Ectodermal cell (in vitro differentiated cells): ENCODE results near the gene HBS1L.
"Not testable (repeated sequence)": the region's sequence is repeated elsewhere in the genome, so short reads cannot be mapped to it uniquely, and the experiment has no call there.

Experiments used
- H3K27ac ChIP-seq: 2 replicates; pipeline ENCODE4 v1.7.0; 2013; ENCODE audit warnings: mild to moderate bottlenecking, low read depth, low read length; ENCODE audit not compliant: insufficient read depth, poor library complexity, severe bottlenecking
- H3K27me3 ChIP-seq: 2 replicates; pipeline ENCODE4 v1.7.0; 2013; ENCODE audit warnings: mild to moderate bottlenecking, low read length; ENCODE audit not compliant: insufficient read depth, control insufficient read depth, poor library complexity, severe bottlenecking
- H3K36me3 ChIP-seq: one replicate; pipeline ENCODE4 v1.7.0; 2013; ENCODE audit warnings: low read length; ENCODE audit not compliant: control insufficient read depth, insufficient read depth
- H3K4me1 ChIP-seq: one replicate; pipeline ENCODE4 v1.7.0; 2013; ENCODE audit warnings: low read length; ENCODE audit not compliant: control insufficient read depth, insufficient read depth
- H3K4me3 ChIP-seq: 2 replicates; pipeline ENCODE4 v1.7.0; 2013; ENCODE audit warnings: low read depth, low read length, control low read depth; ENCODE audit not compliant: insufficient read depth
- H3K9me3 ChIP-seq: 2 replicates; pipeline ENCODE4 v1.7.0; 2013; ENCODE audit warnings: mild to moderate bottlenecking, low read length, moderate library complexity; ENCODE audit not compliant: control insufficient read depth
- WGBS, 2 experiments: methylation state at CpG; one replicate each; pipeline ENCODE4 v1.1.7; 2013; ENCODE audit warnings: missing lambda C conversion rate in 2 of 2; 5-methylcytosine and 5-hydroxymethylcytosine counted together

HBS1L gene

GRCh38 chr6:135060076-135060475 is 5.5 kb upstream of the HBS1L start:
- no peaks in the 10 kb centered on the region for H3K4me1 ChIP-seq
- no peaks in the 10 kb centered on the region for H3K9me3 ChIP-seq
- WGBS, 2 experiments = 84 to 90% methylated on average over 4 of the region's 4 CpGs
- H3K36me3 ChIP-seq = no peaks in the 10 kb centered on the region
- H3K27me3 ChIP-seq = no peaks in the 10 kb centered on the region
- no peak overlapping the region for H3K27ac ChIP-seq
- H3K4me3 ChIP-seq = no peak overlapping the region

DNA sequence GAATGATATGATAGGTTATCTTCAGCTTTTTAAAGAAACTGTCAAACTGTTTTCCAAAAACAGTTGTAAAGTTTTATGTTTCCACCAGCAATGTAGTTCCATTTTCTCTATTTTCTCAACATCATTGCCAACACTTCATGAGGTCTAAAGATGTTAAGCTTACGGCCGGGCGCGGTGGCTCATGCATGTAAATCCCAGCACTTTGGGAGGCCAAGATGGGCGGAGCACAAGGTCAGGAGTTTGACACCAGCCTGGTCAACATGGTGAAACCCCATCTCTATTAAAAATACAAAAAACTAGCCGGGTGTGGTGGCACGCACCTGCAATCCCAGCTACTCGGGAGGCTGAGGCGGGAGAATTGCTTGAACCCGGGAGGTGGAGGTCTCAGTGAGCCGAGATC is 3.7 kb upstream of the HBS1L start:
- 90 to 91% methylated on average over 11 of the region's 11 CpGs for WGBS, 2 experiments
- H3K27me3 ChIP-seq, H3K9me3 ChIP-seq, H3K36me3 ChIP-seq, H3K4me3 ChIP-seq, H3K4me1 ChIP-seq, H3K27ac ChIP-seq: not testable (repeated sequence)

DNA sequence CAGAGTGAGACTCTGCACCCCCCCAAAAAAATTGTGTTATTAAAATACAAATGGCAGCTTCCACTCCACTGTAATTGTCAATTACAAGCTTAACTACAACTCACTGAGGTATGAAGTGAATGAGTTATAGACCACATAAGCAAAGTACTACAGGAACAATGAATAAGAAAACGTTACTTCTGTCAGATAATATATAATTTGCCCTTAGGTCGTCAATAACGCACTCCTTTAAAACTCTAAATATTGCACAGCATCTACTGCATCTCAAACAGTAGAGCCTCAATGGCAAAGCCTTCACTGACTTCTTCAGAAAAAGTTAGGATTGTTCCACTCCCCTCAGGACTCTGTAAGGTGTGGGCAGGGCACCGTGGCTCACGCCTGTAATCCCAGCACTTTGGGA is 2.0 kb upstream of the HBS1L start:
- Histone ChIP-seq H3K36me3 (no peaks in the 10 kb centered on the region), H3K9me3 (no peaks in the 10 kb centered on the region), H3K27ac (no peak overlapping the region), H3K27me3 (no peaks in the 10 kb centered on the region), H3K4me3 (no peak overlapping the region), H3K4me1 (peaks cover 6% of the 10 kb centered on the region)
- 92 to 96% methylated on average over 5 of the region's 5 CpGs for WGBS, 2 experiments

- Histone ChIP-seq H3K9me3 (no peaks in the 10 kb centered on the region), H3K27me3 (no peaks in the 10 kb centered on the region), H3K4me3 (peak overlapping the region; percentile 79), H3K36me3 (peaks cover 5% of the 10 kb centered on the region), H3K4me1 (peaks cover 6% of the 10 kb centered on the region), H3K27ac (no peak overlapping the region)
- 0% methylated on average over 9 of the region's 9 CpGs for WGBS, 2 experiments
These were observed 425 bp downstream of the HBS1L start for GRCh38 chr6:135054226-135054568.

DNA sequence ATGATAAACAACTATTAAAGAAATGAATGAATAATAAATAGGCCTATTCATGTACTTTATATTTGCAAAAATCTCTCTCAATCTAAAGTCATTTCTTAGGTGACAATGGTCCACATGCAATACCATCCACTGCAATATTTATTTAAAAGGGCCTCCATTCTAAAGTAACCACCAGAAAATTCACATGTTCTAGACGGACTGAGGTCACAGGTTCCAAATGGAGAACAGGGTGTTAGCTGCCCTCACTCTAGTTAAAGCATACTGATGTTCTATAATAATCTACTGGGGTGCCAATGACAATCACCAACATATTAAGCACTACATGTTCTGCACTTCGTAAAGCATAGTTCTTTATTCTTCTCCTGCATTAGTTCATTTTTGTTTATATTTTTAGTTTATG is 1.2 kb downstream of the HBS1L start:
- Histone ChIP-seq H3K4me3 (peak overlapping the region; percentile 79), H3K9me3 (no peaks in the 10 kb centered on the region), H3K27me3 (no peaks in the 10 kb centered on the region), H3K27ac (no peak overlapping the region), H3K36me3 (peaks cover 5% of the 10 kb centered on the region), H3K4me1 (peaks cover 6% of the 10 kb centered on the region)
- 62 to 75% methylated on average over 1 to 2 of the region's 2 CpGs for WGBS, 2 experiments

DNA sequence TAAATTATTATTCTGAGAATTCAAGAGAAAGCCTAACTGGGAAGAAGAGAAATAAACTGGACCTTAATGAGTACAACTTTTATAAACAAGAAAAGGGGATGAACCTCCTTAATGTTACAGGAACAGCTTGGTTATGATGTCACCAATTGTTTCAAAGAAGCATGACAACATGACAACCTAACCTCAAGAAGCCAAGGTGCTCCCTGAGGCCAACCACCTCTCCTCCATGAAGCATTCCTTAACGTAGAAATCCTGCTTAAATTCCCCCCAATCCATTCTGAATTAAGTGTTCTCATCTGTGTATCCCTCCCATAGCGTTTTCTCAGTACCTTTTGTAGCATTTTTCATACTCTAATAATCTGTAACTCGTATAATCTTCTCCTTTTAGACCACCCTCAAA is 1.7 kb downstream of the HBS1L start:
- H3K36me3 ChIP-seq = peaks cover 8% of the 10 kb centered on the region
- H3K4me3 ChIP-seq = no peak overlapping the region
- H3K9me3 ChIP-seq = no peaks in the 10 kb centered on the region
- no peaks in the 10 kb centered on the region for H3K27me3 ChIP-seq
- WGBS, 2 experiments = 75 to 79% methylated on average over 3 of the region's 3 CpGs
- H3K27ac ChIP-seq = no peak overlapping the region
- peaks cover 6% of the 10 kb centered on the region for H3K4me1 ChIP-seq

- 95 to 97% methylated on average over 2 of the region's 2 CpGs for WGBS, 2 experiments
- H3K36me3 ChIP-seq = peaks cover 8% of the 10 kb centered on the region
- no peak overlapping the region for H3K4me3 ChIP-seq
- no peaks in the 10 kb centered on the region for H3K27me3 ChIP-seq
- no peaks in the 10 kb centered on the region for H3K9me3 ChIP-seq
- H3K27ac ChIP-seq = no peak overlapping the region
- peaks cover 6% of the 10 kb centered on the region for H3K4me1 ChIP-seq
These were observed 5.7 kb downstream of the HBS1L start for GRCh38 chr6:135048915-135049314.

DNA sequence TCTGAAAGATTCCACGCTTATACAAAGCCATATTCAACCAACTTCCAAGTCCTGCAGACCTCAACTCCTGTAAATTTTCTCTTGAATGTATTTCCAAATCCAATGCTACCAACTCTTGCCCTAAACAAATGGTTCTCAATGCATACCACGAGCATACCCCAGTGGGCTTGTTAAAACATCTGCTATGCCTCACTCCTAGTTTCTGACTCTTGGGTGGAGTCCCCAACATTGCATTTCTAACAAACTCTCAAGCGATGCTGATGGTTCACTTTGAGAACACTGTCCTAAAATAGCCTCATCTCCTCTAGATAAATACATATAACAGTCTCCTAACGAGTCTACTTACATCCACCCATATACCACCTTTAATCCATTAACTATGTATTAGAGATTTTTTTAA is 7.3 kb downstream of the HBS1L start:
- Histone ChIP-seq H3K27me3 (no peaks in the 10 kb centered on the region), H3K4me3 (no peak overlapping the region), H3K36me3 (peaks cover 8% of the 10 kb centered on the region), H3K9me3 (no peaks in the 10 kb centered on the region), H3K27ac (no peak overlapping the region), H3K4me1 (no peaks in the 10 kb centered on the region)
- whole genome bisulfite sequencing, 2 experiments = 90 to 91% methylated on average over 4 of the region's 4 CpGs

- H3K36me3 ChIP-seq = peaks cover 8% of the 10 kb centered on the region
- H3K4me3 ChIP-seq = no peak overlapping the region
- 98 to 100% methylated on average over 1 to 2 of the region's 2 CpGs for WGBS, 2 experiments
- no peaks in the 10 kb centered on the region for H3K27me3 ChIP-seq
- no peaks in the 10 kb centered on the region for H3K9me3 ChIP-seq
- H3K27ac ChIP-seq = no peak overlapping the region
- no peaks in the 10 kb centered on the region for H3K4me1 ChIP-seq
These were observed 7.7 kb downstream of the HBS1L start for GRCh38 chr6:135046912-135047311.

DNA sequence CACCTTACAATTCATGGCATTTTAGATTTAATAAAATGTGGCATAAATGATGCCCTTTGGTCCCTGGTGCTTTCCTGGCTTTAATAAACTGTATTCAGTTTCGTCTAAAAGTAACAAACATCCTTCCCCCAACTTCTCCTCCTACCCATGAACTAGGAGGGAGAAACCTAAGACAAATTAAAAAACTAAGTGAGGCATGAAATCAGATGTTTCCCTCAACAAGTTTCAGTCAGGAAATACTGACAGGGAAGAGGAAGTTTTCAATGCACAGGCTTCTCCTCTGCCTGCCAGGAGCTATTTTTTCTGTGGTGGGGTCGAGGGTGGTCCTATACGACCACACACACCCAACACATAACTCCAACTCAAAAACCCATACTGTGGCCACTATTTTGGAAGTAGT is 10.0 kb downstream of the HBS1L start:
- H3K4me1 ChIP-seq = no peaks in the 10 kb centered on the region
- no peak overlapping the region for H3K4me3 ChIP-seq
- H3K27me3 ChIP-seq = no peaks in the 10 kb centered on the region
- 100% methylated on average over 1 of the region's 3 CpGs; no CpG with 5 or more reads in 1 of the 2 experiments for WGBS, 2 experiments
- H3K9me3 ChIP-seq = no peaks in the 10 kb centered on the region
- peaks cover 8% of the 10 kb centered on the region for H3K36me3 ChIP-seq
- no peak overlapping the region for H3K27ac ChIP-seq

DNA sequence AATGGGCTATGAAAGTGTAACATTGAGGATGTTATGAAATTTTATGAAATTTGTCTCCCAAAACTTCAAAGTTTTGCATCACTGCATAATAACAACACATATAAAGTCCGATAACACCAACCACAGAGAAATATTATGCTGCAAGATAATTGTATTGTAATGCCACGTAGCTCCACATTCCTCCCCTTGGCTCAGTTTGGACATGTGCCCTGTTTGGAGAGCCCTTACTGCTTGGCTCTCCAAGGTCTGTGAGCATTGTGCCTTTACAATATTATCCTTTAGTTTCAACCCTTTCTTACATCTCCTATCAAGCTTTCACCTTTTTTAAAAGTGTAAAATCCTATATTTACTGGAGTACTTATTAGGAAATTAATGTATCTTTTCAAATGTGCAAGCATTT is 10.8 kb downstream of the HBS1L start:
- H3K4me1 ChIP-seq = no peaks in the 10 kb centered on the region
- no peaks in the 10 kb centered on the region for H3K9me3 ChIP-seq
- 86 to 87% methylated on average over 1 to 2 of the region's 2 CpGs for WGBS, 2 experiments
- H3K4me3 ChIP-seq = no peak overlapping the region
- H3K36me3 ChIP-seq = peaks cover 8% of the 10 kb centered on the region
- no peaks in the 10 kb centered on the region for H3K27me3 ChIP-seq
- H3K27ac ChIP-seq = no peak overlapping the region
